ENCODE measurements around the gene NEU2. TPM values are rescaled to one million over a fixed set of nuclear protein-coding genes. Genes with fewer than 3 reads are reported as not detected.

Gene NEU2
- total RNA-seq, 3 donors from 2014 or later: not detected

GRCh38 chr2:233058717-233059546 is 26.5 kb downstream of the NEU2 start:
- DNase-seq (no peak), ATAC-seq (no peak)
- Histone ChIP-seq H3K9me3 (no peaks in the 10 kb centered on the region), H3K36me3 (ENCODE audit: low read depth) (no peaks in the 10 kb centered on the region), H3K4me3 (no peak overlapping the region), H3K4me1 (ENCODE audit: low read depth) (peaks cover 18% of the 10 kb centered on the region)
- TF ChIP-seq CTCF (IDR thresholded peaks at IDR 0.05): no peak
- intact Hi-C loops (cut with DNase I, micrococcal nuclease): no loop called here

DNA sequence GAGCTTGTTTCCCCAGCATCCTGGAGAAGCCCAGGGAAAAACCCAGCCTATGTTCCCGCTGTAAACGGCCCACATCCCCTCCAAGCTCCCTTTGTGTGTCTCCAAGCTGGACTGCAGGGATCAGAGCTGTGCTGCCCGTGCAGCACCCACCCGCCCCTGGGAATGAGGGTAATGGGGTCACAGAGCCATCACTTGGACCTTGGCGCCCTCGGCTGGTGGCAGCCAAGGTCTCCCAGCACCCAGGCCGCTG is 27.0 kb downstream of the NEU2 start:
- peaks cover 18% of the 10 kb centered on the region for H3K4me1 ChIP-seq (ENCODE audit: low read depth)
- ATAC-seq: no peak

DNA sequence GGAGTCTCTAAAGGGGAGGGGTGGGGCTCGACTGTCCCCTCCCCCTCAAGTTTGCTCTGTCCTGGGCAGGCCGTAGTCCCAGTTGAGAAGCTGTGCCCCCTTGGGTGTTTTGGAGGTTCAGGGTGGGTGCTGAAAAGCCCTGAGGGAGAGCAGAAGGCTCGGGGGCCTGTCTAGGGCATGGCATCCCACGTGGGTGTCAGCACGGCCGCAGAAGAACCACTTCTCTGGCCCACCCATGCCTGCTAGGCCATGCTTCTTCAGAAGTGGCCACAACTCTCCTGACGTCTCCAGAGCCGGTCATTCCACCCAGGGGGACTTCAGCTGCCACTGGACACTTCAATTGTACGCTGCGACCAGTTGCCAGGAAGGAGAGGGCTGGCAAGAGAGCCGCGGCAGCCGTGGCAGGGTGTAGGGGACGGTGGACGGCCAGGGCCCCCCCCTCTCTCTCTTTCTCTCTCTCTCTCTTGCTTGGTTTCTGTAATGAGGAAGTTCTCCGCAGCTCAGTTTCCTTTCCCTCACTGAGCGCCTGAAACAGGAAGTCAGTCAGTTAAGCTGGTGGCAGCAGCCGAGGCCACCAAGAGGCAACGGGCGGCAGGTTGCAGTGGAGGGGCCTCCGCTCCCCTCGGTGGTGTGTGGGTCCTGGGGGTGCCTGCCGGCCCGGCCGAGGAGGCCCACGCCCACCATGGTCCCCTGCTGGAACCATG is 27.5 kb downstream of the NEU2 start, which contains the start of gene INPP5D:
Gene INPP5D (plus strand): TSS at position 546 of the 704 bp plus-strand sequence. CDS start 137 bp downstream, at position 683.
- Histone ChIP-seq H3K36me3 (ENCODE audit: low read depth) (no peaks in the 10 kb centered on the region), H3K9me3 (no peaks in the 10 kb centered on the region), H3K4me3 (peak within 1 kb of the TSS; percentile 11), H3K4me1 (ENCODE audit: low read depth) (peaks cover 18% of the 10 kb centered on the region)
- peak; percentile 57 to 82 (median 62) for DNase-seq
- no peak for TF ChIP-seq CTCF (IDR thresholded peaks at IDR 0.05)
- ATAC-seq: peak; percentile 71
- intact Hi-C loops (cut with DNase I, micrococcal nuclease): no loop called here

More for the DNA sequence above, 27.0 kb downstream of the NEU2 start:
- DNase-seq: no peak
- intact Hi-C loops (cut with DNase I, micrococcal nuclease): no loop called here
- no peak for TF ChIP-seq CTCF (IDR thresholded peaks at IDR 0.05)
- H3K36me3 ChIP-seq (ENCODE audit: low read depth): no peaks in the 10 kb centered on the region
- no peak overlapping the region for H3K4me3 ChIP-seq
- no peaks in the 10 kb centered on the region for H3K9me3 ChIP-seq

DNA sequence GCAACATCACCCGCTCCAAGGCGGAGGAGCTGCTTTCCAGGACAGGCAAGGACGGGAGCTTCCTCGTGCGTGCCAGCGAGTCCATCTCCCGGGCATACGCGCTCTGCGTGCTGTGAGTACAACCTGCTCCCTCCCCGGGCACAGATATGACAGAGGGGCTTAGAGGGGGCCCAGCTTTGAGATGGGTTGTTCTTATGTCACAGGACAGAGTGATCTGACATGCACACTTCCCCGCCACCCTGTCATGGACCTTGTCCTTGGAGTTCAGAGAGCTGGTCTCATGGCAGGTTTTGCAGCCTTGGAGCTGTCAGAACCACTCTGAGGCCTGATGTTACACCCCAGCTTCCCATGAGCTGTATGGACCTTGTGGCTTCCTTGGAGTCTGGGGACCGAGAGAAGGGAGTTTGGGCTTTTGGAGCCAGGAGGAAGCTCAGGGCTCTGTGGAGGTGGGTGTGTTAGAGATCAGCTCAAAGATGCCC is 28.1 kb downstream of the NEU2 start:
- Histone ChIP-seq H3K36me3 (ENCODE audit: low read depth) (no peaks in the 10 kb centered on the region), H3K4me1 (ENCODE audit: low read depth) (peaks cover 18% of the 10 kb centered on the region), H3K9me3 (no peaks in the 10 kb centered on the region), H3K4me3 (peak overlapping the region; percentile 11)
- intact Hi-C loops (cut with DNase I, micrococcal nuclease): no loop called here
- TF ChIP-seq CTCF (IDR thresholded peaks at IDR 0.05): no peak
- DNase-seq (no peak), ATAC-seq (peak; percentile 5)

- peaks cover 18% of the 10 kb centered on the region for H3K4me1 ChIP-seq (ENCODE audit: low read depth)
Measured at GRCh38 chr2:233060980-233061590, 28.6 kb downstream of the NEU2 start.

More at GRCh38 chr2:233060980-233061590, 28.6 kb downstream of the NEU2 start:
- Histone ChIP-seq H3K4me3 (no peak overlapping the region), H3K36me3 (ENCODE audit: low read depth) (no peaks in the 10 kb centered on the region), H3K9me3 (no peaks in the 10 kb centered on the region)
- no peak for TF ChIP-seq CTCF (IDR thresholded peaks at IDR 0.05)
- ATAC-seq: peak; percentile 10
- DNase-seq: no peak
- intact Hi-C loops (cut with DNase I, micrococcal nuclease): no loop called here

Measured in mucosa of descending colon (tissue), 3 donors.